CD4-positive, alpha-beta T cell treated with Interferon gamma for 1 hour (primary cell): ENCODE measurements around the gene GTF3C1.
"Not testable (repeated sequence)": the region's sequence is repeated elsewhere in the genome, so short reads cannot be mapped to it uniquely, and the experiment has no call there.

Source experiments
- DNase-seq: peaks from one replicate; pipeline ENCODE4 v3.0.0-alpha.2; 2020

Gene GTF3C1

GRCh38 chr16:27439271-27440018, 110.3 kb downstream of the GTF3C1 start:
- no peak for DNase-seq

- no peak for DNase-seq
Observed at GRCh38 chr16:27437946-27438345, 111.8 kb downstream of the GTF3C1 start.

GRCh38 chr16:27436921-27437650, 112.6 kb downstream of the GTF3C1 start:
- no peak for DNase-seq

- no peak for DNase-seq
Observed at GRCh38 chr16:27436065-27436464, 113.6 kb downstream of the GTF3C1 start.

GRCh38 chr16:27435146-27435545, 114.6 kb downstream of the GTF3C1 start:
- not testable (repeated sequence) for DNase-seq

GRCh38 chr16:27434141-27435051, 115.3 kb downstream of the GTF3C1 start:
- no peak for DNase-seq

- DNase-seq = no peak
Observed at GRCh38 chr16:27433636-27434035, 116.1 kb downstream of the GTF3C1 start.

GRCh38 chr16:27433191-27433590, 116.5 kb downstream of the GTF3C1 start:
- DNase-seq = not testable (repeated sequence)

- DNase-seq = no peak
Observed at GRCh38 chr16:27432558-27432957, 117.2 kb downstream of the GTF3C1 start.

GRCh38 chr16:27431773-27432532, 117.8 kb downstream of the GTF3C1 start:
- no peak for DNase-seq

GRCh38 chr16:27430923-27431484, 118.7 kb downstream of the GTF3C1 start:
- no peak for DNase-seq

- no peak for DNase-seq
Observed at GRCh38 chr16:27430512-27430911, 119.2 kb downstream of the GTF3C1 start.

GRCh38 chr16:27429981-27430441, 119.7 kb downstream of the GTF3C1 start:
- DNase-seq = no peak

GRCh38 chr16:27429330-27429871, 120.3 kb downstream of the GTF3C1 start:
- no peak for DNase-seq

GRCh38 chr16:27428026-27428785, 121.5 kb downstream of the GTF3C1 start:
- DNase-seq = no peak

- no peak for DNase-seq
Observed at GRCh38 chr16:27427538-27427937, 122.2 kb downstream of the GTF3C1 start.

GRCh38 chr16:27426423-27427408, 123.0 kb downstream of the GTF3C1 start:
- peak; percentile 78 for DNase-seq

GRCh38 chr16:27425961-27426360, 123.8 kb downstream of the GTF3C1 start:
- DNase-seq = no peak

GRCh38 chr16:27424772-27425498, 124.8 kb downstream of the GTF3C1 start:
- DNase-seq = no peak
